Loucy (cell line): ENCODE measurements around the gene NLRC3.

Experiments used
- H2AFZ ChIP-seq: fragments of 200-600 bp; sonication (generic); 2 replicates; pipeline ENCODE4 v1.6.0; 2016; ENCODE audit warnings: antibody characterized with exemption, mild to moderate bottlenecking, low read length, moderate library complexity
- H3F3A ChIP-seq: fragments of 200-600 bp; 2 replicates; pipeline ENCODE4 v1.6.0; 2016; ENCODE audit warnings: antibody characterized with exemption, low read depth, mild to moderate bottlenecking
- H3K27me3 ChIP-seq: fragments of 200-600 bp; sonication (generic); 2 replicates; pipeline ENCODE4 v1.6.1; 2014; ENCODE audit warnings: low read length, mild to moderate bottlenecking; ENCODE audit not compliant: insufficient read depth, poor library complexity, severe bottlenecking
- H3K36me3 ChIP-seq: fragments of 200-600 bp; sonication (generic); 2 replicates; pipeline ENCODE4 v1.6.1; 2016; ENCODE audit warnings: low read length; ENCODE audit not compliant: insufficient read depth
- H3K4me1 ChIP-seq: fragments of 200-600 bp; sonication (generic); 2 replicates; pipeline ENCODE4 v1.5.1; 2014; ENCODE audit warnings: low read length, mild to moderate bottlenecking; ENCODE audit not compliant: insufficient read depth, poor library complexity, severe bottlenecking
- H3K4me2 ChIP-seq: fragments of 200-600 bp; sonication (generic); 2 replicates; pipeline ENCODE4 v1.6.0; 2014; ENCODE audit warnings: antibody characterized with exemption, low read length, low read depth, mild to moderate bottlenecking; ENCODE audit not compliant: poor library complexity, severe bottlenecking
- H3K4me3 ChIP-seq: fragments of 200-600 bp; sonication (generic); 2 replicates; pipeline ENCODE4 v1.5.1; 2014; ENCODE audit warnings: low read length, mild to moderate bottlenecking, mixed read lengths; ENCODE audit not compliant: poor library complexity, severe bottlenecking
- H3K79me2 ChIP-seq: fragments of 200-600 bp; sonication (generic); 2 replicates; pipeline ENCODE4 v1.6.1; 2014; ENCODE audit warnings: low read length; ENCODE audit not compliant: insufficient read depth
- H3K9ac ChIP-seq: fragments of 200-600 bp; sonication (generic); 2 replicates; pipeline ENCODE4 v1.6.0; 2014; ENCODE audit warnings: mild to moderate bottlenecking, low read depth, low read length, moderate library complexity; ENCODE audit not compliant: poor library complexity, severe bottlenecking
- H3K9me2 ChIP-seq: fragments of 200-600 bp; sonication (generic); replicated peaks from 2 replicates; pipeline ENCODE4 v1.6.1; 2016; ENCODE audit warnings: low read depth, low read length, mixed read lengths
- H3K9me3 ChIP-seq: fragments of 200-600 bp; sonication (generic); 2 replicates; pipeline ENCODE4 v1.6.1; 2014; ENCODE audit warnings: mild to moderate bottlenecking, antibody characterized with exemption, low read length, low read depth; ENCODE audit not compliant: insufficient read depth
- H4K20me1 ChIP-seq: fragments of 200-600 bp; sonication (generic); 2 replicates; pipeline ENCODE4 v1.6.0; 2014; ENCODE audit warnings: antibody characterized with exemption, low read length, mild to moderate bottlenecking; ENCODE audit not compliant: insufficient read depth, poor library complexity, severe bottlenecking
- EZH2phosphoT487 ChIP-seq: fragments of 200-600 bp; IDR thresholded peaks from 2 replicates; pipeline ENCODE4 v1.6.1; 2018; ENCODE audit warnings: antibody characterized with exemption, mild to moderate bottlenecking, moderate library complexity, borderline replicate concordance
- TF ChIP-seq, protein P1 (sequence below): fragments of 200-600 bp; sonication (generic); conservative IDR thresholded peaks from 2 replicates; pipeline ENCODE4 v1.5.1; 2014; ENCODE audit warnings: mild to moderate bottlenecking, antibody characterized with exemption, low read length

Gene NLRC3

DNA sequence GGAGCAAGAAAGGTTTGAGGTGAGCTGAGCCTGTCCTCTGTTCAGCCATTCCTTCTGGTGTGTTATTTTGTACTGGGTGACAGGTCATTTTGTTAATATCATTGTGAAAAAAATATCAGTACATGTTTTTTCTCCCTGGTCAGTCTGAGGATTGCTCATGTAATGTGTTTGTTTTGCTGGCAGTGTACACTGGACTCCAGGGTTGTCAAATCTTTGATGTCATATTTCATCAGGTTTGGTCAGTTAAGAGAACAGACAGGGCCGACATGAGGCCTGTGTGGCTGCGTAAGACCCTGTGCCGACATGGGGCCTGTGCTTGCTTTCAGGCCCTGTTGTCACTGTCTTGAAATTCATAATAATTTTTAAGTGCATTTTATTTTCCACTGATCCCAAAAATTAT, 53.9 kb downstream of the NLRC3 start:
- Histone ChIP-seq H3K4me3 (no peak overlapping the region), H2AFZ (no peak overlapping the region), H3K9ac (no peak overlapping the region), H3K27me3 (no peaks in the 10 kb centered on the region), H3K4me2 (no peak overlapping the region), H3K9me2 (no peaks in the 10 kb centered on the region), H4K20me1 (no peaks in the 10 kb centered on the region), H3K9me3 (no peaks in the 10 kb centered on the region), H3K79me2 (no peaks in the 10 kb centered on the region), H3F3A (no peaks in the 10 kb centered on the region), H3K36me3 (no peaks in the 10 kb centered on the region), H3K4me1 (no peaks in the 10 kb centered on the region)
- no peak for TF ChIP-seq EZH2phosphoT487
- TF ChIP-seq, protein P1, sequence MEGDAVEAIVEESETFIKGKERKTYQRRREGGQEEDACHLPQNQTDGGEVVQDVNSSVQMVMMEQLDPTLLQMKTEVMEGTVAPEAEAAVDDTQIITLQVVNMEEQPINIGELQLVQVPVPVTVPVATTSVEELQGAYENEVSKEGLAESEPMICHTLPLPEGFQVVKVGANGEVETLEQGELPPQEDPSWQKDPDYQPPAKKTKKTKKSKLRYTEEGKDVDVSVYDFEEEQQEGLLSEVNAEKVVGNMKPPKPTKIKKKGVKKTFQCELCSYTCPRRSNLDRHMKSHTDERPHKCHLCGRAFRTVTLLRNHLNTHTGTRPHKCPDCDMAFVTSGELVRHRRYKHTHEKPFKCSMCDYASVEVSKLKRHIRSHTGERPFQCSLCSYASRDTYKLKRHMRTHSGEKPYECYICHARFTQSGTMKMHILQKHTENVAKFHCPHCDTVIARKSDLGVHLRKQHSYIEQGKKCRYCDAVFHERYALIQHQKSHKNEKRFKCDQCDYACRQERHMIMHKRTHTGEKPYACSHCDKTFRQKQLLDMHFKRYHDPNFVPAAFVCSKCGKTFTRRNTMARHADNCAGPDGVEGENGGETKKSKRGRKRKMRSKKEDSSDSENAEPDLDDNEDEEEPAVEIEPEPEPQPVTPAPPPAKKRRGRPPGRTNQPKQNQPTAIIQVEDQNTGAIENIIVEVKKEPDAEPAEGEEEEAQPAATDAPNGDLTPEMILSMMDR = no peak

DNA sequence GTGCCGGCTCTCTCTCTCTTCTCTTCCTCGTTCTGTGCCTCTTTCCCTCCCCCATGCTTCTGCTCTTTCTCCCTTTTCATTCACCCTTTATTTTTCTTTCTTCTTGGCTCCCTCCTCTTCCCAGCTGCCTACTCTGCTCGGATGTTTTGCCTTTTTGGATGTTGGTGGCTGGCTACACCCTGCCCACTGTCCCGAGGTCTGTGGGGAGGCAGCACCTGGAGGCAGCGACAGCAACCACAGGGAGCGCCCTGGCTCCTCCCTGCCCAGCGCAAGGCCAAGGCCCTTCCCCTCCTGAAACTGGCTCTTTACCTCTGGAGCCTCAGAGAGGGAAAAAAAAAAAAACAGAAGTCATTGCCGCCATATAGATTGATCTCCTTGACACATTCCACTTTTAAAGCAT, 56.4 kb downstream of the NLRC3 start:
- no peaks in the 10 kb centered on the region for H3K9me2 ChIP-seq
- no peaks in the 10 kb centered on the region for H3K36me3 ChIP-seq
- no peak overlapping the region for H3K4me3 ChIP-seq
- H2AFZ ChIP-seq = no peak overlapping the region
- no peak overlapping the region for H3K9ac ChIP-seq
- H3K4me1 ChIP-seq = no peaks in the 10 kb centered on the region
- H3K4me2 ChIP-seq = no peak overlapping the region
- no peaks in the 10 kb centered on the region for H4K20me1 ChIP-seq
- H3K27me3 ChIP-seq = no peaks in the 10 kb centered on the region
- H3K79me2 ChIP-seq = no peaks in the 10 kb centered on the region
- H3F3A ChIP-seq = no peaks in the 10 kb centered on the region
- TF ChIP-seq, protein P1 = no peak
- TF ChIP-seq EZH2phosphoT487 = no peak
- no peaks in the 10 kb centered on the region for H3K9me3 ChIP-seq

DNA sequence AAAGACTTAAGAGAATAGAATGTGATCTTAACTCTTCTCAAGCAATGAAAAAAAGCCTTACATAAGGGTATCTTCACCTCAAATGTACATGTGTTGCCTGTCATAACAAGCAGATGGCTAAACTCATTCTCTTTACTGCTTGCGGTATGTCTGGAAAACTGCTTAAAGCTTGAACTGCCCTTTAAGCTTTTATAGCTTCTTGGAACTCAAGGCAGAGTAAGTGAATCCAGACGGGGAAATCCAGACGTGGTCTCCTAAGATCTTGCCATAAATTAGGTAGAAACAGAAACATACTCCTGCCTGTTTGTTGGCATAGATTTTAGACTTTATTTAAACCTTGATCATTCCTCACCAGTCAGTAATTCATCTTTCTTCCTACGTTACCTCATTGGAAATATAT, 56.8 kb downstream of the NLRC3 start:
- Histone ChIP-seq H3K9me3 (no peaks in the 10 kb centered on the region), H4K20me1 (no peaks in the 10 kb centered on the region), H3K36me3 (no peaks in the 10 kb centered on the region), H3K9me2 (no peaks in the 10 kb centered on the region), H3K79me2 (no peaks in the 10 kb centered on the region), H3K4me2 (no peak overlapping the region), H3K4me1 (no peaks in the 10 kb centered on the region), H2AFZ (no peak overlapping the region), H3K9ac (no peak overlapping the region), H3F3A (no peaks in the 10 kb centered on the region), H3K4me3 (no peak overlapping the region), H3K27me3 (no peaks in the 10 kb centered on the region)
- TF ChIP-seq, protein P1 = no peak
- no peak for TF ChIP-seq EZH2phosphoT487
